Mononuclear cell (primary cell): ENCODE results near the gene SLC2A13. TPM values are rescaled to one million over a fixed set of nuclear protein-coding genes. Genes with fewer than 3 reads are reported as not detected.

Source experiments
- H3K27me3 ChIP-seq: 2 replicates; pipeline ENCODE4 v1.6.0; 2011; ENCODE audit warnings: low read length, control low read depth; ENCODE audit not compliant: insufficient read depth
- H3K4me1 ChIP-seq: 2 replicates; pipeline ENCODE4 v1.5.1; 2011; ENCODE audit warnings: mild to moderate bottlenecking, low read length, control low read depth; ENCODE audit not compliant: insufficient read depth
- H3K4me3 ChIP-seq: 2 replicates; pipeline ENCODE4 v1.5.1; 2011; ENCODE audit warnings: mild to moderate bottlenecking, low read length, moderate library complexity
- H3K9me3 ChIP-seq: 2 replicates; pipeline ENCODE4 v1.5.1; 2011; ENCODE audit warnings: low read depth, mild to moderate bottlenecking, control low read depth, low read length
- total RNA-seq: library from RNA; depleted of rRNA; stranded (reverse); fragments of >200 nt; gene quantifications from one replicate; pipeline ENCODE4 v1.2.3, GENCODE V29; 2012

SLC2A13 gene
- total RNA-seq, 1 donor = 4.4 TPM

DNA sequence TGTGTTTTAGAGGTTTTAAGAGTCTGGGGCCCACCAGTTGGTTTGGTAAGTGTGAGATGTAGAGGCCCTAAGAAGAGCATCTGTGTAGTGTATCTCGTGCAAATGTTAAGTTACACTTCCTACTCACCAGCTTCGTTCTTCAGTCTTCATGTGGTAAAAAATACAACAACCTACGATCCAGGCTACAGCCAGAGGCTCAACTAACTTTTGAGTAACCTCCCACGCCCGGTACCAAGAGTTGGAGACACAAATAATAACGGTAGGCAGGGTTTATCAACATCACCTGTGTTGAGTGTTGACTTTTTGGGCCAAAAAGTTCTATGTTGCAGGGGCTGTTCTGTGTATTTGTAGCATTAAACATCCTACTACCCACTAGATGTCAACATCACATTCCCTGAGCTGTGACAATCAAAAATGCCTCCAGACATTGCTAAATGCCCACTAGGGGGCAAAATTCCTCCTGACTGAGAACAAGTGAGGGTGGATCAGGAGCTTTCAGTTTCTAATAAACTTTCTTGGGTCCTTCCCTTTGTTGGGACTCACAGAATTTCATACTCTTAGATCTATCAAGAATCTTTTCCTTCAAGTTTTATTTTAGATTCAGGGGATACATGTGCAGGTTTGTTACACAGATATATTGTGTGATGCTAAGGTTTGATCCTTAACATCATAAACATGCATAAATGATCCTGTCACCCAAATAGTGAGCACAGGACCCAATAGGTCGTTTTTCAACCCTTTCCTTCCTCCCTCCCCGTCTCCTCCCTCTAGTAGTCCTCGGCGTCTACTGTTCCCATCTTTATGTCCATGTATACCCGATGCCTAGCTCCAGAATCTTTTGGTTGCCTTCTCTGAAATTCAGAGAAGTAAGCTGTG, 94.7 kb downstream of the SLC2A13 start:
- H3K4me1 ChIP-seq = peaks cover 6% of the 10 kb centered on the region
- H3K4me3 ChIP-seq = no peak overlapping the region
- no peaks in the 10 kb centered on the region for H3K9me3 ChIP-seq
- no peaks in the 10 kb centered on the region for H3K27me3 ChIP-seq

GRCh38 chr12:40002178-40003169, 103.4 kb downstream of the SLC2A13 start:
- peaks cover 7% of the 10 kb centered on the region for H3K9me3 ChIP-seq
- no peaks in the 10 kb centered on the region for H3K4me1 ChIP-seq
- no peak overlapping the region for H3K4me3 ChIP-seq
- no peaks in the 10 kb centered on the region for H3K27me3 ChIP-seq

GRCh38 chr12:40001406-40001805, 104.5 kb downstream of the SLC2A13 start:
- peaks cover 7% of the 10 kb centered on the region for H3K9me3 ChIP-seq
- H3K4me1 ChIP-seq = no peaks in the 10 kb centered on the region
- H3K27me3 ChIP-seq = no peaks in the 10 kb centered on the region
- no peak overlapping the region for H3K4me3 ChIP-seq

GRCh38 chr12:40000884-40001283, 105.0 kb downstream of the SLC2A13 start:
- Histone ChIP-seq H3K4me3 (no peak overlapping the region), H3K27me3 (no peaks in the 10 kb centered on the region), H3K9me3 (peaks cover 7% of the 10 kb centered on the region)

GRCh38 chr12:39993268-39993667, 112.6 kb downstream of the SLC2A13 start:
- no peak overlapping the region for H3K4me3 ChIP-seq
- H3K27me3 ChIP-seq = no peaks in the 10 kb centered on the region
- no peaks in the 10 kb centered on the region for H3K9me3 ChIP-seq
- H3K4me1 ChIP-seq = no peaks in the 10 kb centered on the region

More at GRCh38 chr12:40000884-40001283, 105.0 kb downstream of the SLC2A13 start:
- no peaks in the 10 kb centered on the region for H3K4me1 ChIP-seq

- Histone ChIP-seq H3K27me3 (no peaks in the 10 kb centered on the region), H3K4me1 (no peaks in the 10 kb centered on the region), H3K9me3 (no peaks in the 10 kb centered on the region), H3K4me3 (no peak overlapping the region)
Measured at GRCh38 chr12:39990122-39991101, 115.5 kb downstream of the SLC2A13 start.

DNA sequence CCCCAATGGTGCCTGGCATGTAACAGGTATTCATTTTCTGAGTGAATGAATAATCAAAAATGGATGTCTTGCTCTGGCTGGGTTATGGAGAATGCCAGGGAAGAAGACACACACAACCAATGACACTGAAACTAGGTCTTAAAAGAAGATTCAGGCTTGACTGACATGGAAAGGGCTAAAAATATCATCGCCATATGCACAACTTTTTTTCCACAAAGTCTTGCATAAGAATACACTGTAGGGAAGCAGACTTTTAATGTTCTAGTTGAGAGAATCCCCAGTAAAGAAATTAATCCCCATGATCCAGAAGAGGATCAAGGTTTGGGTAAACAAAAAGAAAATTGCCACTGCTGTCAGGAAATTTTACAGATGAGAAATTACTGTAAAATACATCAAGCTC, 116.4 kb downstream of the SLC2A13 start:
- H3K27me3 ChIP-seq = no peaks in the 10 kb centered on the region

DNA sequence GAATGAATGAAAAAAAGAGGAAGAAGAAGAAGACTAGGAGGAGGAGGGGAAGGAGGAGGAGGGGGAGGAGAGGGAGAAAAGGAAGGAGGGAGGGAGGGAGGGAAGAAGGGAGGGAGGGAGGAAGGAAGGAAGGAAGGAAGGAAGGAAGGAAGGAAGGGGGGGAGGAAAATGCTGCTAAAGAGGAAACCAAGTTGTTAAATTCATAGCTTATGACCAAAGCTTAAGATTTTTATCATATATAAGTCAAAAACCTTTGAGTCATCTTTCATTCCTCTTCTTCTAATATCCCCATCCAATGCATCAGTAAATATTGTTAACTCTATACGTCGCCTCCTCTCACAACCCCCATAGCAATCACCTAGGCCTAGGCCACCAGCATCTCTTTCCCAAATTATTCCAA, 117.3 kb downstream of the SLC2A13 start:
- no peaks in the 10 kb centered on the region for H3K4me1 ChIP-seq
- no peaks in the 10 kb centered on the region for H3K27me3 ChIP-seq
- no peak overlapping the region for H3K4me3 ChIP-seq
- H3K9me3 ChIP-seq = no peaks in the 10 kb centered on the region

More for the DNA sequence above, 116.4 kb downstream of the SLC2A13 start:
- Histone ChIP-seq H3K4me3 (no peak overlapping the region), H3K9me3 (no peaks in the 10 kb centered on the region), H3K4me1 (no peaks in the 10 kb centered on the region)

DNA sequence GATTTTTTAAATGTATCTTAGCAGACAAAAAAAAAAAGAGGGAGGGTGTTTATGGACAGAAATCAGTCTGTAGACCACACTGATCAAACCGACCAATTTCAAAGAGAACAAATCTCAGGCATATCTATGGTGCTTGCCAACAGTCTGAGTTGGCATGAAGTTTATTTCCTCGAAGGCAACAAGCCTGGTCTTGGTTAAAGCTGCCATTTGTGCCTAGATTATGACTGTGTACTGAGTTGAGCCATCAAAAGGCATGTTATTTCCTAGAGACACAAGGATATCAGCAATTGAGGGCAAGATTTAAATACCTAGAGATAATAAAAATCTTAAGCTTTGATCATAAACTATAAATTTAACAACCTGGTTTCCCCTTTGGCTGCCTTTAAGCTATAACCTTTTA, 119.2 kb downstream of the SLC2A13 start:
- Histone ChIP-seq H3K27me3 (no peaks in the 10 kb centered on the region), H3K4me1 (no peaks in the 10 kb centered on the region), H3K9me3 (no peaks in the 10 kb centered on the region), H3K4me3 (no peak overlapping the region)

DNA sequence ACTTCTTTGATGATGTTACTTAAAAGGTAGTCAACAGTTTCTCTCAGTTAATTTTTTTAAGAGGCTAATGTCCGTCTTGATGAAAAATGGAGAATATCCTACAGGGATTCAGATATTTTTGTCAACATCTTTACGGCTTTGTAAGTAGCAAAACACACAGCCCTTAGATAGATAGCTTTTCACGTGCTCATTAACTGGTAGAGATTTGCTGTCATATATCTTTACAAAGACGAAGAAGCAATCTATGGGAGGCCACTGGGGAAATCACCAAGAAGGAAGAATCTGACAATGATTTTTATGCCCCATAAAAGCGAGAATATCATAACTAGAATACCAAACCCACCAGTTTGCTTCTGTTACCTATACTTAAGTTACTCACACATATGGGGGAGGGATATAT, 121.2 kb downstream of the SLC2A13 start:
- Histone ChIP-seq H3K4me3 (no peak overlapping the region), H3K9me3 (no peaks in the 10 kb centered on the region), H3K4me1 (no peaks in the 10 kb centered on the region), H3K27me3 (no peaks in the 10 kb centered on the region)

DNA sequence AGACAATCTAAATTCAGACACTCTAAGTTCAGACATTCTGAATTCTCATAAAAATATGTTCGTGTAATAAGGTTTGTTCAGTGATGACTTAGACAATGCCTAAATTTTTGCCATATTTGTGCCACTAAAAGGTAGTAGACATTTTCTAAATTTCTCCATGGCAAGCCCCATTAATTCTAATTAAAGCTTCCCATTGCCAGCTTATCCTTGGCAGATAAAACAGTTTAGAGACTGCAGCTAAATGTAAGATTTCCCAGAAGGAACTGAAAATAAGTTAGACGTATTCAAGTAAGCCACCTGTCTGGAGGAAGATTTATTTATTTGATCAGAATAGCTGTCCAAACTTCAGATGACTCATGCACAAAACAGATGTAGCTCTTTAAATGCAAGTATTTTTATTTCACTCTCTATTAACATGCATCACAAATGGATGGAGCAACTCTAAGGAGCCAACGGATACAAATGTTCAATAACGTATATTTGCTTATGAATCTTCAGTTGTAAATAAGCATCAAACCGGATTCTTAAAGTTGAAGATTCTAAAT, 130.4 kb downstream of the SLC2A13 start:
- Histone ChIP-seq H3K4me1 (no peaks in the 10 kb centered on the region), H3K4me3 (no peak overlapping the region), H3K9me3 (no peaks in the 10 kb centered on the region), H3K27me3 (no peaks in the 10 kb centered on the region)

DNA sequence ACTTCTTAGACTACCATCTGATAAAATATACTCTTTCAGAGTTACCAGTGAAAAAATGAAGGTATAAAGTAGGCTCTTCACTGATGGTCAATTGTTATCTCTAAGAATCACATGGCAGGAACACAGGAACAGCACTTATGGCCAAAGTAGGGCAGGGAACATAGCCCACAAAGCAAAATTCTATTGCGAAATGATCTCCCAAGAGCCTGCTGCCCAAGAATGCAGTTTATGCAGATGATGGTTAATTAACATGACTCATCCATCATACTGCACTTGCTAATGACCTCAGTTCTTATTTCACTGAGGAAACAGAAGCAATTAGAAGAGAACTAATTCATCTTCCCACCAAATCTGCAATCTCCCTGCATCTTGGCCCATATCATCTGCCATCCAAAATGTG, 133.8 kb downstream of the SLC2A13 start:
- Histone ChIP-seq H3K4me1 (no peaks in the 10 kb centered on the region), H3K9me3 (no peaks in the 10 kb centered on the region), H3K4me3 (no peak overlapping the region), H3K27me3 (no peaks in the 10 kb centered on the region)

DNA sequence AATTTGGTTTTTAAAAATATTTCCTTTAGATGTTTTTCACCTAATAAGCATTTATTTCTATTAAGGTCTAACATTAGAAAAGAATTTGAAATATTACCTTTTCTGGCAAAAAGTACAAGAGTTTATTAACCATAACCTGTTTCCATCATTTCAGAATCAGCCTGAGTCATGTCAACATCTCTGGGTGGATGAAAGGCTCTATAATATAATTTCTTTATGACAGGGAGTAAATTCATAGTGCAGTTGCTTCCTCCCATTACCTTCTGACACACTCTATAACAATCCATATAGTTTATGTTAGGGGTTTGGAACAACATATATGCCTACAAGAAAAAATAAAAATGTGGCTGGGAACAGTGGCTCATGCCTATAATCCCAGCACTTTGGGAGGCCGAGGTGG, 134.5 kb downstream of the SLC2A13 start:
- Histone ChIP-seq H3K4me3 (no peak overlapping the region), H3K9me3 (no peaks in the 10 kb centered on the region)

GRCh38 chr12:39966721-39967120, 139.2 kb downstream of the SLC2A13 start:
- Histone ChIP-seq H3K4me3 (no peak overlapping the region), H3K27me3 (no peaks in the 10 kb centered on the region), H3K4me1 (no peaks in the 10 kb centered on the region), H3K9me3 (no peaks in the 10 kb centered on the region)

More for the DNA sequence above, 134.5 kb downstream of the SLC2A13 start:
- Histone ChIP-seq H3K27me3 (no peaks in the 10 kb centered on the region), H3K4me1 (no peaks in the 10 kb centered on the region)
